Osteoblast (primary cell): Measurements from ENCODE around the gene ASTN2. TPM values are rescaled to one million over a fixed set of nuclear protein-coding genes. Genes with fewer than 3 reads are reported as not detected.

Experiments used
- DNase-seq: peaks from one replicate; pipeline ENCODE4 v3.0.0; 2011; ENCODE audit warnings: low spot score, mixed read lengths; ENCODE audit not compliant: insufficient read length; ENCODE audit errors: missing footprints
- H2AFZ ChIP-seq: 2 replicates; pipeline ENCODE4 v1.6.0; 2011; ENCODE audit warnings: mild to moderate bottlenecking, low read length
- H3K27ac ChIP-seq: 2 replicates; pipeline ENCODE4 v1.5.1; 2011; ENCODE audit warnings: mild to moderate bottlenecking, low read depth, low read length, moderate library complexity
- H3K27me3 ChIP-seq: 2 replicates; pipeline ENCODE4 v1.6.0; 2012; ENCODE audit warnings: mild to moderate bottlenecking, control low read depth, inconsistent platforms, low read length, moderate library complexity; ENCODE audit not compliant: insufficient read depth
- H3K36me3 ChIP-seq: 2 replicates; pipeline ENCODE4 v1.5.1; 2011; ENCODE audit warnings: mild to moderate bottlenecking, low read length, control low read depth, moderate library complexity; ENCODE audit not compliant: insufficient read depth
- H3K4me1 ChIP-seq: 2 replicates; pipeline ENCODE4 v1.5.1; 2011; ENCODE audit warnings: mild to moderate bottlenecking, low read length, control low read depth, moderate library complexity; ENCODE audit not compliant: insufficient read depth
- H3K4me2 ChIP-seq: 2 replicates; pipeline ENCODE4 v1.6.0; 2011; ENCODE audit warnings: mild to moderate bottlenecking, low read length; ENCODE audit not compliant: insufficient read depth
- H3K4me3 ChIP-seq: fragments of 200-600 bp; sonication (generic); 3 replicates; pipeline ENCODE4 v1.5.1; 2012; ENCODE audit warnings: mild to moderate bottlenecking, low read length, inconsistent platforms; ENCODE audit not compliant: insufficient read depth
- H3K79me2 ChIP-seq: 2 replicates; pipeline ENCODE4 v1.6.0; 2012; ENCODE audit warnings: mild to moderate bottlenecking, low read length, control low read depth, inconsistent platforms; ENCODE audit not compliant: insufficient read depth
- H3K9me3 ChIP-seq: 2 replicates; pipeline ENCODE4 v1.5.1; 2011; ENCODE audit warnings: low read depth, low read length, control low read depth
- H4K20me1 ChIP-seq: 2 replicates; pipeline ENCODE4 v1.6.0; 2012; ENCODE audit warnings: mild to moderate bottlenecking, low read length, control low read depth; ENCODE audit not compliant: insufficient read depth
- CTCF ChIP-seq: IDR thresholded peaks from 2 replicates; pipeline ENCODE4 v1.5.1; 2011; ENCODE audit warnings: mild to moderate bottlenecking, low read depth, low read length, moderate library complexity; ENCODE audit errors: extremely low read depth
- total RNA-seq: library from RNA; depleted of rRNA; stranded (reverse); fragments of >200 nt; gene quantifications from 2 replicates; pipeline ENCODE4 v1.2.3, GENCODE V29; 2012

ASTN2 gene
- total RNA-seq, 1 donor, result 4.7 TPM

DNA sequence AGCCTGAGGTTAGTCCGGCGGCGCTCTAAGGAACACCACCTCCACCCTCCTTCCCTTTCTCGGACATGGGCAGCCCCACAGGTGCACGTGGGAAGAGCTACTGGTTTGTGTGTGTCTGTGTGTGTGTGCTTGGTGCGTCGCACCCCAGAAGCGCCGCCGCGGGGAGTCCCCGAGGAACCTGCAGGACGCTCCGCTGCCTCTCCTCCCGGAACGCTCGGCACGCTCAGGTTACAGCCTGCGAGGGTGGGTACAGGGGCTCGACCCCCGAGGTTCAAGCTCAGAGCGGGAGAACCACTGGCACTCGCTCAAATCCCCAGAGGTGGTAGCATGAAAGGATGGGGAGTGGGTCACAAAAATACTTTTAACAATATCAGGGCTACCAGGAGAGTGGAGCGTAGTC lies 2.0 kb downstream of the ASTN2 start:
- no peaks in the 10 kb centered on the region for H3K36me3 ChIP-seq
- H3K4me1 ChIP-seq, result no peaks in the 10 kb centered on the region
- no peak overlapping the region for H2AFZ ChIP-seq
- no peaks in the 10 kb centered on the region for H3K9me3 ChIP-seq
- no peak overlapping the region for H3K4me3 ChIP-seq
- H3K27me3 ChIP-seq, result peaks cover 41% of the 10 kb centered on the region
- no peak overlapping the region for H3K27ac ChIP-seq
- no peak for TF ChIP-seq CTCF
- H4K20me1 ChIP-seq, result no peaks in the 10 kb centered on the region
- no peak overlapping the region for H3K4me2 ChIP-seq
- peak; percentile 63 for DNase-seq
- H3K79me2 ChIP-seq, result no peaks in the 10 kb centered on the region

DNA sequence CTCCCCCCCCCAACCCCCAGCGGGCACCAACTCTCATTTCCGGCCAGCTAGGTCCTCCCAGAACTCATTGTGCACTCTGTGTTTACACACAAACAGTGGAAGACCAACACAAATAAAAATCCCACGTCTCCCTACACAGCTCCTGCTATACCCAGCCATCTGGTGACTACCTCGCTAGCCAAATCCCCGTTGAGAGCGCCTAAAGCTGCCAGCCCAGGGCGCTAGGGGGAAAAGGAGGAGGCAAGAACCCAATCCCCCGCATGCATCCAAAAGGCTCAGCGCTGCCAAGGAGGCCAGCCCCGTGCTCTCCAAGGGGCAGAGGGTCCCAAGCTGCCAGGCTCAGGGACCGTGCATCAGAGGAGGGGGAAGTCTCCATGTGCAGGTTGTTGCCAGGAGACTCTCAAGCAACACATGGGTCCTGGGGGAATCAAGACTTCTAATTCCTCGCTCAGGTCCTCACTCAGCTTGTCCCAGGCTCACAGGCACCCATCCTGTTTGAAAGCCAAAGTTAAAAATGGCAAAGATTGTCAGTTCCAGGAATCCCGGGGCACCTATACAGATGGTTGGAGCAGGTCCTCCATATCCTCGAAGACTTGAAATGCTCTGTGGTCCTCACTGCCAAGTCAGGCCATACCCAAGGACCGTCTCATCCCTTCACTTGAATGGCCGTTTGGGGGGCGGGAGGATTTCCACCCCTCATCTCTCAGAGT lies 2.7 kb downstream of the ASTN2 start:
- peak; percentile 75 for DNase-seq
- Histone ChIP-seq H2AFZ (no peak overlapping the region), H3K4me2 (no peak overlapping the region), H3K27ac (no peak overlapping the region), H3K4me3 (no peak overlapping the region), H3K79me2 (no peaks in the 10 kb centered on the region), H3K9me3 (no peaks in the 10 kb centered on the region), H3K36me3 (no peaks in the 10 kb centered on the region), H4K20me1 (no peaks in the 10 kb centered on the region), H3K4me1 (no peaks in the 10 kb centered on the region), H3K27me3 (peaks cover 41% of the 10 kb centered on the region)
- no peak for TF ChIP-seq CTCF

GRCh38 chr9:117411547-117411946 lies 3.3 kb downstream of the ASTN2 start:
- Histone ChIP-seq H3K36me3 (no peaks in the 10 kb centered on the region), H3K4me3 (no peak overlapping the region), H3K4me2 (no peak overlapping the region), H3K27me3 (peaks cover 41% of the 10 kb centered on the region), H3K4me1 (no peaks in the 10 kb centered on the region), H2AFZ (no peak overlapping the region), H4K20me1 (no peaks in the 10 kb centered on the region), H3K27ac (no peak overlapping the region), H3K9me3 (no peaks in the 10 kb centered on the region), H3K79me2 (no peaks in the 10 kb centered on the region)
- peak; percentile 54 for TF ChIP-seq CTCF
- DNase-seq, result peak; percentile 92

- H3K4me1 ChIP-seq, result no peaks in the 10 kb centered on the region
- H3K9me3 ChIP-seq, result no peaks in the 10 kb centered on the region
- H3K27ac ChIP-seq, result no peak overlapping the region
- H3K4me3 ChIP-seq, result no peak overlapping the region
- peaks cover 27% of the 10 kb centered on the region for H3K27me3 ChIP-seq
- no peak overlapping the region for H3K4me2 ChIP-seq
- TF ChIP-seq CTCF, result no peak
- H4K20me1 ChIP-seq, result no peaks in the 10 kb centered on the region
- no peaks in the 10 kb centered on the region for H3K36me3 ChIP-seq
- H3K79me2 ChIP-seq, result no peaks in the 10 kb centered on the region
- H2AFZ ChIP-seq, result no peak overlapping the region
- DNase-seq, result no peak
Measured at GRCh38 chr9:117409321-117409720, 5.5 kb downstream of the ASTN2 start.
